NCI-H446 (cell line): Measurements from ENCODE around the gene TBC1D16.

ENCODE experiments used
- DNase-seq, 2 experiments: peaks; one replicate each; lab custom pipeline; 2025; lab: John Stamatoyannopoulos, UW

The TBC1D16 gene

GRCh38 chr17:79888811-79889634 lies 146.6 kb downstream of the TBC1D16 start:
- DNase-seq: no peak

- no peak for DNase-seq
Measured at GRCh38 chr17:79888009-79888540, 147.6 kb downstream of the TBC1D16 start.

DNA sequence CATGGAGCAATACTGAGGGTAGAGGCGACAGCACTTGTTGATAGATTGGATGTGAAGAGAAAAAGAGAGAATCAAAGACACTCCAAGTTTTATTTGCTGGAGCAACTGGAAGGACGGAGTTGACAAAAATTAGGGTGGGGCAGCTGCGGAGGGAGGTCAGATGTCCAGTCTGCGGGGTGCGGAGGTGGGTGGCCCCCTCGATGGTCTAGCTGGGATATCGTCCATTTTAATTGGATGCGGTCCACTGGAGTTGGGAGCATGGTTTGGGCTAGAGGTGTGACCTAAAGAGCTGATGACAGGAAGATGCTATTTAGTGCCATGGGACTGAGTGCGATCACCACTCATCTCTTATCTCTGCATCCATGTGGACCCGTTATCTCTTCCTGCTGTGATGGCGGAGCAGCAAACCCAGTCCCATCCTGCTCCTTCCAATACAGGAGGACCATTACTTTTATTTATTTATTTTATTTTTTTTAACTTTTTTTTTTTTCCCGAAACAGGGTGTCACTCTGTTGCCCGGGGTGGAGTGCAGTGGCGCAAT lies 148.2 kb downstream of the TBC1D16 start:
- DNase-seq: no peak

DNA sequence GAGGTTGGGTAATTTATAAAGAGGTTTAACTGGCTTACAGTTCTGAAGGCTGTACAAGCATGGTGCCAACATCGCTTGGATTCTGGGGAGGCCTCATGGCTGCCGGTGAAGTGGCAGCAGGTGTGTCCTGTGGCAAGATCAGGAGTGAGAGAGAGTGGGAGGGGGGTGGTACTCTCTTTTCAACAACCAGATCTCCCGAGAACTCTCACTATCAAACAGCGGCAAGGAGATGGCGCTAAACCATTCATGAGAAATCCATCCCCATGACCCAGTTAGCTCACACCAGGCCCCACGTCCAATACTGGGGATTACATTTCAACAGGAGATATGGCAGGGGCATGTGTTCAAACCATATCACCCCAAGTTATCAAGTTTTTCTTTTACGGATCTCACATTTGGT lies 152.5 kb downstream of the TBC1D16 start:
- DNase-seq: no peak
